Measurements from ENCODE around the gene ZNF512B. TPM values are rescaled to one million over a fixed set of nuclear protein-coding genes. Genes with fewer than 3 reads are reported as not detected.

ZNF512B gene
- total and polyA plus RNA-seq, 2 experiments from 2014 or later, result 6.1 to 28.8 TPM

- Histone ChIP-seq H3K4me1 (ENCODE audit: insufficient read depth) (peaks cover 8% of the 10 kb centered on the region; the same call in 1 of the 2 replicates), H3K4me2 (peak overlapping the region; percentile 79), H3K27ac (ENCODE audit: low read depth) (no peak overlapping the region), H3K36me3 (ENCODE audit: insufficient read depth) (no peaks in the 10 kb centered on the region), H4K20me1 (replicated peaks; ENCODE audit: insufficient read depth) (no peaks in the 10 kb centered on the region), H3K79me2 (replicated peaks; ENCODE audit: insufficient read depth) (peaks cover 2% of the 10 kb centered on the region), H3F3A (replicated peaks; ENCODE audit: low read depth) (peaks cover 19% of the 10 kb centered on the region), H2AFZ (peak overlapping the region; percentile 84; the same call in 1 of the 2 replicates), H3K27me3 (ENCODE audit: insufficient read depth) (peaks cover 13% of the 10 kb centered on the region; the same call in 1 of the 2 replicates), H3K4me3 (peak overlapping the region; percentile 63), H3K9me2 (ENCODE audit: insufficient read depth) (no peaks in the 10 kb centered on the region)
- Mint-ChIP-seq H3K27me3 (ENCODE audit: insufficient read depth, low read depth, poor library complexity) (peaks cover 28% of the 10 kb centered on the region), H3K9me3 (no peaks in the 10 kb centered on the region; the same call in 2 of the 3 replicates), H3K36me3 (ENCODE audit: low read depth) (no peaks in the 10 kb centered on the region; the same call in 2 of the 3 replicates), H3K4me1 (peaks cover 23% of the 10 kb centered on the region), H3K27ac (no peak overlapping the region), H3K4me3 (peak overlapping the region; percentile 57)
- peak; percentile 91 for DNase-seq (ENCODE audit: low spot score)
- TF ChIP-seq STAT1 (IDR thresholded peaks at IDR 0.05; ENCODE audit: unreplicated experiment) (no peak), ZNF331 (CRISPR knock-in tag; IDR thresholded peaks at IDR 0.05; ENCODE audit: low read depth) (no peak), ETS1 (IDR thresholded peaks at IDR 0.05) (no peak), CREB1 (CRISPR knock-in tag; IDR thresholded peaks at IDR 0.05; ENCODE audit: low read depth) (0 out of 2 replicates have a peak, but pooled peaks have one; percentile 48), EZH2 (IDR thresholded peaks at IDR 0.05; ENCODE audit: low read depth, unreplicated experiment) (no peak), NANOG (IDR thresholded peaks at IDR 0.05; ENCODE audit: borderline replicate concordance) (no peak), POLR2AphosphoS5 (IDR thresholded peaks at IDR 0.05; ENCODE audit: low read depth) (0 out of 2 replicates have a peak, but pooled peaks have one; percentile 32), JUNB (IDR thresholded peaks at IDR 0.05; ENCODE audit: unreplicated experiment) (no peak), EZH2phosphoT487 (IDR thresholded peaks at IDR 0.05; ENCODE audit: unreplicated experiment) (no peak), ZNF462 (CRISPR knock-in tag; IDR thresholded peaks at IDR 0.05) (no peak), ZNF114 (CRISPR knock-in tag; IDR thresholded peaks at IDR 0.05) (no peak), REST (IDR thresholded peaks at IDR 0.05; ENCODE audit: unreplicated experiment) (no peak)
- TF ChIP-seq, protein P1, sequence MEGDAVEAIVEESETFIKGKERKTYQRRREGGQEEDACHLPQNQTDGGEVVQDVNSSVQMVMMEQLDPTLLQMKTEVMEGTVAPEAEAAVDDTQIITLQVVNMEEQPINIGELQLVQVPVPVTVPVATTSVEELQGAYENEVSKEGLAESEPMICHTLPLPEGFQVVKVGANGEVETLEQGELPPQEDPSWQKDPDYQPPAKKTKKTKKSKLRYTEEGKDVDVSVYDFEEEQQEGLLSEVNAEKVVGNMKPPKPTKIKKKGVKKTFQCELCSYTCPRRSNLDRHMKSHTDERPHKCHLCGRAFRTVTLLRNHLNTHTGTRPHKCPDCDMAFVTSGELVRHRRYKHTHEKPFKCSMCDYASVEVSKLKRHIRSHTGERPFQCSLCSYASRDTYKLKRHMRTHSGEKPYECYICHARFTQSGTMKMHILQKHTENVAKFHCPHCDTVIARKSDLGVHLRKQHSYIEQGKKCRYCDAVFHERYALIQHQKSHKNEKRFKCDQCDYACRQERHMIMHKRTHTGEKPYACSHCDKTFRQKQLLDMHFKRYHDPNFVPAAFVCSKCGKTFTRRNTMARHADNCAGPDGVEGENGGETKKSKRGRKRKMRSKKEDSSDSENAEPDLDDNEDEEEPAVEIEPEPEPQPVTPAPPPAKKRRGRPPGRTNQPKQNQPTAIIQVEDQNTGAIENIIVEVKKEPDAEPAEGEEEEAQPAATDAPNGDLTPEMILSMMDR (conservative IDR thresholded peaks at IDR 0.05; ENCODE audit: low read depth in 2 of 2), result peak; percentile 96 to 99
- ATAC-seq, result peak; percentile 78
Measured at GRCh38 chr20:63973636-63974401, 4.1 kb upstream of the ZNF512B start.
